IMR-90 (cell line): ENCODE results near the gene HNRNPM. TPM values are rescaled to one million over a fixed set of nuclear protein-coding genes. Genes with fewer than 3 reads are reported as not detected.

ENCODE experiments used
- ATAC-seq: fragments of 200-7000 bp; cut with Tn5 transposase; 2 replicates; pipeline ENCODE4 v1.9.1; 2020; ENCODE audit warnings: low read depth, mild to moderate bottlenecking, moderate library complexity
- BruUV-seq: library from RNA; stranded (reverse); fragments of 400-500 nt; replicated peaks from 2 replicates; lab custom pipeline; 2021; lab: Mats Ljungman, UMichigan
- CTCF ChIA-PET: fragments of 300-600 bp; formaldehyde crosslinking; extraction: SDS; loops from one replicate; lab custom pipeline; 2021; ENCODE audit warnings: antibody characterized with exemption; lab: Yijun Ruan, JAX
- POLR2A ChIA-PET: fragments of 300-600 bp; sonication (Branson Sonifier 250); formaldehyde crosslinking; loops from one replicate; lab custom pipeline; 2022; ENCODE audit warnings: antibody characterized with exemption; ENCODE audit not compliant: unreplicated experiment; lab: Charles Lee
- DNase-seq: peaks from one replicate; pipeline ENCODE4 v3.0.0; 2013
- H2AFZ ChIP-seq: replicated peaks from 2 replicates; pipeline ENCODE3; 2013; ENCODE audit warnings: low read length, mild to moderate bottlenecking; ENCODE audit not compliant: poor library complexity
- H2AK5ac ChIP-seq: 2 replicates; pipeline ENCODE4 v1.6.1; 2013; ENCODE audit warnings: low read depth, low read length, inconsistent platforms
- H2AK9ac ChIP-seq: replicated peaks from 2 replicates; pipeline ENCODE3; 2013; ENCODE audit warnings: mild to moderate bottlenecking, low read depth, low read length, moderate library complexity; ENCODE audit not compliant: poor library complexity
- H2BK120ac ChIP-seq: 2 replicates; pipeline ENCODE4 v1.6.1; 2013; ENCODE audit warnings: low read depth, low read length, inconsistent platforms
- H2BK15ac ChIP-seq: 3 replicates; pipeline ENCODE4 v1.6.1; 2013; ENCODE audit warnings: low read depth, low read length, inconsistent platforms
- H2BK20ac ChIP-seq: 2 replicates; pipeline ENCODE4 v1.6.1; 2013; ENCODE audit warnings: low read depth, mild to moderate bottlenecking, inconsistent platforms, low read length, moderate library complexity
- H2BK5ac ChIP-seq: 2 replicates; pipeline ENCODE4 v1.6.1; 2013; ENCODE audit warnings: mild to moderate bottlenecking, low read depth, low read length, inconsistent platforms; ENCODE audit not compliant: poor library complexity, severe bottlenecking
- H3K14ac ChIP-seq: replicated peaks from 2 replicates; pipeline ENCODE4 v1.6.1; 2013; ENCODE audit warnings: low read depth, low read length, inconsistent platforms
- H3K18ac ChIP-seq: 2 replicates; pipeline ENCODE4 v1.6.1; 2013; ENCODE audit warnings: low read depth, low read length, control low read depth
- H3K23ac ChIP-seq: 2 replicates; pipeline ENCODE4 v1.6.1; 2013; ENCODE audit warnings: low read depth, low read length, inconsistent platforms
- H3K27ac ChIP-seq: 2 replicates; pipeline ENCODE4 v1.5.1; 2013; ENCODE audit warnings: mild to moderate bottlenecking, control low read depth, low read length; ENCODE audit not compliant: insufficient read depth
- H3K27me3 ChIP-seq: 2 replicates; pipeline ENCODE4 v1.6.1; 2013; ENCODE audit warnings: low read length; ENCODE audit not compliant: control insufficient read depth, insufficient read depth
- H3K36me3 ChIP-seq: 2 replicates; pipeline ENCODE4 v1.6.1; 2013; ENCODE audit warnings: low read length, mixed read lengths; ENCODE audit not compliant: control insufficient read depth, insufficient read depth
- H3K4ac ChIP-seq: 2 replicates; pipeline ENCODE4 v1.6.1; 2013; ENCODE audit warnings: low read depth, low read length, inconsistent platforms
- H3K4me1 ChIP-seq: 2 replicates; pipeline ENCODE4 v1.6.1; 2013; ENCODE audit warnings: low read length, mixed read lengths; ENCODE audit not compliant: control insufficient read depth, insufficient read depth
- H3K4me2 ChIP-seq: 2 replicates; pipeline ENCODE4 v1.6.1; 2013; ENCODE audit warnings: low read depth, mild to moderate bottlenecking, control low read depth, low read length, moderate library complexity
- H3K4me3 ChIP-seq: 2 replicates; pipeline ENCODE4 v1.5.1; 2013; ENCODE audit warnings: low read depth, mild to moderate bottlenecking, control low read depth, low read length, moderate library complexity; ENCODE audit not compliant: insufficient read depth
- H3K56ac ChIP-seq: 2 replicates; pipeline ENCODE4 v1.6.1; 2013; ENCODE audit warnings: low read length, inconsistent platforms; ENCODE audit not compliant: insufficient read depth; ENCODE audit errors: extremely low read depth
- H3K79me1 ChIP-seq, 2 experiments: 2 replicates each; pipeline ENCODE4 v1.6.1; 2013; ENCODE audit warnings: low read length in 2 of 2, inconsistent platforms in 1 of 2, low read depth in 1 of 2
- H3K9ac ChIP-seq: 2 replicates; pipeline ENCODE4 v1.6.1; 2013; ENCODE audit warnings: low read depth, low read length, control low read depth
- H3K9me1 ChIP-seq: 2 replicates; pipeline ENCODE4 v1.6.1; 2013; ENCODE audit warnings: low read length, inconsistent platforms; ENCODE audit not compliant: insufficient read depth
- H3K9me3 ChIP-seq: 2 replicates; pipeline ENCODE4 v1.6.1; 2013; ENCODE audit warnings: low read length; ENCODE audit not compliant: control insufficient read depth, insufficient read depth
- H4K20me1 ChIP-seq: 2 replicates; pipeline ENCODE4 v1.6.1; 2013; ENCODE audit warnings: low read length, inconsistent platforms; ENCODE audit not compliant: insufficient read depth
- H4K5ac ChIP-seq: 2 replicates; pipeline ENCODE4 v1.6.1; 2013; ENCODE audit warnings: mild to moderate bottlenecking, low read depth, low read length, control low read depth
- H4K8ac ChIP-seq, 2 experiments: 2 replicates each; pipeline ENCODE4 v1.6.1; 2013; ENCODE audit warnings: low read depth in 2 of 2, low read length in 2 of 2, control low read depth in 1 of 2, inconsistent platforms in 1 of 2
- H4K91ac ChIP-seq: 2 replicates; pipeline ENCODE4 v1.6.1; 2013; ENCODE audit warnings: low read depth, low read length, inconsistent platforms; ENCODE audit not compliant: insufficient read depth
- CEBPB ChIP-seq: IDR thresholded peaks from 2 replicates; pipeline ENCODE4 v1.6.1; 2012; ENCODE audit warnings: low read depth, low read length, improper control_type of control experiment
- CTCF ChIP-seq: conservative IDR thresholded peaks from 2 replicates; pipeline ENCODE4 v1.5.1; 2012; ENCODE audit warnings: mild to moderate bottlenecking, low read depth, low read length, improper control_type of control experiment
- RAD21 ChIP-seq: IDR thresholded peaks from 2 replicates; pipeline ENCODE4 v1.6.1; 2012; ENCODE audit warnings: low read length, improper control_type of control experiment
- RFX5 ChIP-seq: IDR thresholded peaks from 2 replicates; pipeline ENCODE4 v1.8.0; 2012; ENCODE audit warnings: low read depth, mild to moderate bottlenecking, low read length, moderate library complexity
- WGBS, 2 experiments: methylation state at CpG; one replicate each; pipeline versions ENCODE4 v1.1.5 to v1.1.7; 2013; ENCODE audit warnings: missing lambda C conversion rate in 2 of 2; ENCODE audit not compliant: insufficient read length in 1 of 2; ENCODE audit errors: extremely low coverage in 2 of 2; 5-methylcytosine and 5-hydroxymethylcytosine counted together
- dilution Hi-C: fragments of 300-500 bp; cut with HindIII; formaldehyde crosslinking; loops from one replicate; pipeline ENCODE4 v1.14.3; 2018; ENCODE audit warnings: low sequenced_read_pairs; ENCODE audit not compliant: unreplicated experiment
- in situ Hi-C: fragments of 300-500 bp; cut with MboI; formaldehyde crosslinking; loops from 3 replicates; pipeline ENCODE4 v1.14.3; 2019; ENCODE audit warnings: low sequenced_read_pairs, inconsistent platforms, mixed read lengths
- intact Hi-C: fragments of 100-400 bp; cut with micrococcal nuclease; formaldehyde crosslinking; loops from 2 replicates; pipeline ENCODE4 v1.10.0; 2022
- polyA plus RNA-seq, 3 experiments: library from polyadenylated mRNA; depleted of rRNA; stranded (reverse); fragments of >200 nt; gene quantifications; 2 replicates each; pipeline ENCODE4 v1.2.3, GENCODE V29; 2012; ENCODE audit warnings: low replicate concordance in 1 of 3
- total RNA-seq: library from RNA; depleted of rRNA; stranded (reverse); fragments of >200 nt; gene quantifications from 2 replicates; pipeline ENCODE4 v1.2.3, GENCODE V29; 2012

HNRNPM gene
- total and polyA plus RNA-seq, 2 of the 4 experiments (the other 2 are of a cell fraction): 75.6 to 197 TPM

GRCh38 chr19:8446061-8446709 lies 1.4 kb downstream of the HNRNPM start:
- ATAC-seq (no peak), DNase-seq (no peak)
- WGBS, 2 experiments: 69% methylated on average over 5 of the region's 16 CpGs; no CpG with 5 or more reads in 1 of the 2 experiments
- peaks cover 0 to 40% of the 10 kb centered on the region in 2 experiments; a peak in 2 of 4 replicates for H3K79me1 ChIP-seq
- H4K20me1 ChIP-seq: peaks cover 60% of the 10 kb centered on the region
- H3K4ac ChIP-seq: peak overlapping the region; percentile 18
- CTCF ChIA-PET: interaction anchor here (0.7 to 0.9 kb wide), 2 partner anchors 21 to 92 kb away, joined by 3 read pairs; no protein-coding TSS in a partner anchor
- no peak overlapping the region for H4K5ac ChIP-seq
- H2BK120ac ChIP-seq: no peak overlapping the region
- peak overlapping the region; percentile 83 for H3K4me3 ChIP-seq
- intact Hi-C loops (loop anchor here (5.0 kb wide), 1 partner anchor 34 kb away; the partner anchor contains the start of gene MARCHF2), dilution Hi-C loops (no loop called here), in situ Hi-C loops (no loop called here)
- no TSS peak for BruUV-seq
- TF ChIP-seq RAD21: no peak
- TF ChIP-seq RFX5: no peak
- no peak for TF ChIP-seq CTCF
- TF ChIP-seq CEBPB: no peak
- POLR2A ChIA-PET: interaction anchor here (0.6 kb wide), 1 partner anchor 141 kb away, joined by 4 read pairs; no protein-coding TSS in a partner anchor
- no peak overlapping the region for H2AK9ac ChIP-seq
- H3K14ac ChIP-seq: peak overlapping the region; percentile 61
- H4K91ac ChIP-seq: no peak overlapping the region
- no peak overlapping the region for H2AK5ac ChIP-seq
- H2BK20ac ChIP-seq: no peak overlapping the region
- H3K23ac ChIP-seq: peak overlapping the region; percentile 93
- H2BK15ac ChIP-seq: no peak overlapping the region
- H2AFZ ChIP-seq: no peak overlapping the region
- H3K27ac ChIP-seq: peak overlapping the region; percentile 88; the same call in 1 of the 2 replicates
- H2BK5ac ChIP-seq: no peak overlapping the region
- H3K4me2 ChIP-seq: peak overlapping the region; percentile 93
- peaks cover 7% of the 10 kb centered on the region for H3K4me1 ChIP-seq
- H3K56ac ChIP-seq: peak overlapping the region; percentile 59
- H3K9me1 ChIP-seq: peaks cover 14% of the 10 kb centered on the region
- H3K9me3 ChIP-seq: no peaks in the 10 kb centered on the region
- no peak overlapping the region for H3K18ac ChIP-seq
- 0 out of 4 replicates have a peak overlapping the region, but pooled peaks of 1 of the 2 experiments have one; percentile 10 for H4K8ac ChIP-seq
- peaks cover 7% of the 10 kb centered on the region for H3K36me3 ChIP-seq
- H3K27me3 ChIP-seq: no peaks in the 10 kb centered on the region
- H3K9ac ChIP-seq: peak overlapping the region; percentile 82
